Bronchial epithelial cell (primary cell): ENCODE measurements around the gene IL37. TPM values are rescaled to one million over a fixed set of nuclear protein-coding genes. Genes with fewer than 3 reads are reported as not detected.
"Not testable (repeated sequence)": the region's sequence is repeated elsewhere in the genome, so short reads cannot be mapped to it uniquely, and the experiment has no call there.

Experiments used
- DNase-seq: peaks from one replicate; pipeline ENCODE4 v3.0.0-alpha.2; 2010; ENCODE audit warnings: low read depth
- FAIRE-seq: peaks from 2 replicates; lab custom pipeline; 2011; peaks lifted over from hg19 to GRCh38; lab: Jason Lieb, UNC
- H3K27me3 ChIP-seq: 2 replicates; pipeline ENCODE4 v1.5.1; 2011; ENCODE audit warnings: low read length; ENCODE audit not compliant: control insufficient read depth, insufficient read depth
- H3K36me3 ChIP-seq: 2 replicates; pipeline ENCODE4 v1.5.1; 2011; ENCODE audit warnings: low read length; ENCODE audit not compliant: control insufficient read depth, insufficient read depth
- H3K4me3 ChIP-seq: 2 replicates; pipeline ENCODE4 v1.5.1; 2011; ENCODE audit warnings: mild to moderate bottlenecking, low read depth, low read length, control low read depth
- CTCF ChIP-seq: IDR thresholded peaks from 2 replicates; pipeline ENCODE4 v1.5.1; 2011; ENCODE audit warnings: mild to moderate bottlenecking, moderate library complexity, low read length, control low read depth, inconsistent platforms; ENCODE audit not compliant: insufficient read depth, severe bottlenecking
- total RNA-seq: library from RNA; depleted of rRNA; stranded (reverse); fragments of >200 nt; gene quantifications from 2 replicates; pipeline ENCODE4 v1.2.1, GENCODE V29; 2014

Gene IL37
- total RNA-seq, 1 donor from 2014 or later = not detected

GRCh38 chr2:112896909-112897623, 13.9 kb upstream of the IL37 start:
- TF ChIP-seq CTCF = no peak
- no peak for FAIRE-seq
- H3K4me3 ChIP-seq = no peak overlapping the region
- H3K27me3 ChIP-seq = no peaks in the 10 kb centered on the region
- no peaks in the 10 kb centered on the region for H3K36me3 ChIP-seq
- no peak for DNase-seq

GRCh38 chr2:112897624-112897978, 13.4 kb upstream of the IL37 start:
- FAIRE-seq = no peak
- no peaks in the 10 kb centered on the region for H3K27me3 ChIP-seq
- no peak for TF ChIP-seq CTCF

GRCh38 chr2:112901431-112902065, 9.4 kb upstream of the IL37 start:
- not testable (repeated sequence) for H3K36me3 ChIP-seq, FAIRE-seq, H3K27me3 ChIP-seq, H3K4me3 ChIP-seq, DNase-seq

More at GRCh38 chr2:112897624-112897978, 13.4 kb upstream of the IL37 start:
- DNase-seq = no peak
- Histone ChIP-seq H3K36me3 (no peaks in the 10 kb centered on the region), H3K4me3 (no peak overlapping the region)

GRCh38 chr2:112902816-112903215, 8.1 kb upstream of the IL37 start:
- DNase-seq (no peak), FAIRE-seq (no peak)
- no peak for TF ChIP-seq CTCF
- H3K36me3 ChIP-seq = no peaks in the 10 kb centered on the region
- H3K27me3 ChIP-seq = no peaks in the 10 kb centered on the region
- H3K4me3 ChIP-seq = no peak overlapping the region

- Histone ChIP-seq H3K27me3 (no peaks in the 10 kb centered on the region), H3K4me3 (no peak overlapping the region), H3K36me3 (no peaks in the 10 kb centered on the region)
- TF ChIP-seq CTCF = no peak
- no peak for DNase-seq
- FAIRE-seq = no peak
Measured at GRCh38 chr2:112904883-112905282, 6.1 kb upstream of the IL37 start.

GRCh38 chr2:112906276-112906675, 4.7 kb upstream of the IL37 start:
- no peak for TF ChIP-seq CTCF
- Histone ChIP-seq H3K36me3 (no peaks in the 10 kb centered on the region), H3K4me3 (no peak overlapping the region), H3K27me3 (no peaks in the 10 kb centered on the region)
- FAIRE-seq (no peak), DNase-seq (no peak)
